ENCODE results near the gene HIRA.

Gene HIRA

DNA sequence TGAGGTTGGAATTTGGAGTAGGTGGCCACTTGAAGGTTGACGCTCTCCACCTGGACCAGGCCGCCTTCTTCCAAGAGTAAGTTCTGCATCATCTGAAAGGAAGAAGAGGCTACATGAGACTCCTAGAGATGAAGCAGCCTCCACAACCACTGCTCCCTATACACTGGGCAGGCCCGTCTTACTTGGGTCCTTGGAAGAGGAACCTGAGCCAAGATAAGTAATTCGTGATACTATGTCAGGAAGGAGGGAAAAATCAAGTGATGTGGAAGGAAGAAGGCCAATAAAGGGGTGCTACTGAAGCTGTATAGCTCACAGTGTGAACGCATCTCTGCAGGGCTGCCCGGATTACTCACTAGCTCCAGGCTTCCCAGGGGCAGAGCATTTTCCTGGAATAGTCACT, 36.4 kb upstream of the HIRA start:
- Histone ChIP-seq H3K36me3 (ENCODE audit: control insufficient read depth, low read length) (peaks cover 93% of the 10 kb centered on the region), H3K4me3 (ENCODE audit: low read length) (no peak overlapping the region), H3K27me3 (ENCODE audit: control insufficient read depth, low read length) (no peaks in the 10 kb centered on the region), H3K9me3 (ENCODE audit: control insufficient read depth, insufficient read depth, low read length) (no peaks in the 10 kb centered on the region), H3F3A (ENCODE audit: control insufficient read depth, insufficient read depth) (no peaks in the 10 kb centered on the region), H3K4me2 (ENCODE audit: low read length) (no peak overlapping the region), H3K27ac (ENCODE audit: low read depth, low read length) (no peak overlapping the region), H3K4me1 (ENCODE audit: control insufficient read depth, low read length) (no peaks in the 10 kb centered on the region), H3K9me2 (replicated peaks; ENCODE audit: control insufficient read depth, low read length) (no peaks in the 10 kb centered on the region), H3K79me2 (ENCODE audit: control insufficient read depth, low read length) (peaks cover 3% of the 10 kb centered on the region; the same call in 1 of the 2 replicates), H4K20me1 (ENCODE audit: control insufficient read depth, insufficient read depth, low read depth, low read length) (no peaks in the 10 kb centered on the region; the same call in 1 of the 2 replicates)
- TF ChIP-seq, protein P1, sequence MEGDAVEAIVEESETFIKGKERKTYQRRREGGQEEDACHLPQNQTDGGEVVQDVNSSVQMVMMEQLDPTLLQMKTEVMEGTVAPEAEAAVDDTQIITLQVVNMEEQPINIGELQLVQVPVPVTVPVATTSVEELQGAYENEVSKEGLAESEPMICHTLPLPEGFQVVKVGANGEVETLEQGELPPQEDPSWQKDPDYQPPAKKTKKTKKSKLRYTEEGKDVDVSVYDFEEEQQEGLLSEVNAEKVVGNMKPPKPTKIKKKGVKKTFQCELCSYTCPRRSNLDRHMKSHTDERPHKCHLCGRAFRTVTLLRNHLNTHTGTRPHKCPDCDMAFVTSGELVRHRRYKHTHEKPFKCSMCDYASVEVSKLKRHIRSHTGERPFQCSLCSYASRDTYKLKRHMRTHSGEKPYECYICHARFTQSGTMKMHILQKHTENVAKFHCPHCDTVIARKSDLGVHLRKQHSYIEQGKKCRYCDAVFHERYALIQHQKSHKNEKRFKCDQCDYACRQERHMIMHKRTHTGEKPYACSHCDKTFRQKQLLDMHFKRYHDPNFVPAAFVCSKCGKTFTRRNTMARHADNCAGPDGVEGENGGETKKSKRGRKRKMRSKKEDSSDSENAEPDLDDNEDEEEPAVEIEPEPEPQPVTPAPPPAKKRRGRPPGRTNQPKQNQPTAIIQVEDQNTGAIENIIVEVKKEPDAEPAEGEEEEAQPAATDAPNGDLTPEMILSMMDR (IDR thresholded peaks at IDR 0.05; ENCODE audit: low read depth, low read length, poor library complexity, severe bottlenecking) = no peak
- TF ChIP-seq EZH2phosphoT487 (IDR thresholded peaks at IDR 0.05; ENCODE audit: borderline replicate concordance, low read length) = no peak

DNA sequence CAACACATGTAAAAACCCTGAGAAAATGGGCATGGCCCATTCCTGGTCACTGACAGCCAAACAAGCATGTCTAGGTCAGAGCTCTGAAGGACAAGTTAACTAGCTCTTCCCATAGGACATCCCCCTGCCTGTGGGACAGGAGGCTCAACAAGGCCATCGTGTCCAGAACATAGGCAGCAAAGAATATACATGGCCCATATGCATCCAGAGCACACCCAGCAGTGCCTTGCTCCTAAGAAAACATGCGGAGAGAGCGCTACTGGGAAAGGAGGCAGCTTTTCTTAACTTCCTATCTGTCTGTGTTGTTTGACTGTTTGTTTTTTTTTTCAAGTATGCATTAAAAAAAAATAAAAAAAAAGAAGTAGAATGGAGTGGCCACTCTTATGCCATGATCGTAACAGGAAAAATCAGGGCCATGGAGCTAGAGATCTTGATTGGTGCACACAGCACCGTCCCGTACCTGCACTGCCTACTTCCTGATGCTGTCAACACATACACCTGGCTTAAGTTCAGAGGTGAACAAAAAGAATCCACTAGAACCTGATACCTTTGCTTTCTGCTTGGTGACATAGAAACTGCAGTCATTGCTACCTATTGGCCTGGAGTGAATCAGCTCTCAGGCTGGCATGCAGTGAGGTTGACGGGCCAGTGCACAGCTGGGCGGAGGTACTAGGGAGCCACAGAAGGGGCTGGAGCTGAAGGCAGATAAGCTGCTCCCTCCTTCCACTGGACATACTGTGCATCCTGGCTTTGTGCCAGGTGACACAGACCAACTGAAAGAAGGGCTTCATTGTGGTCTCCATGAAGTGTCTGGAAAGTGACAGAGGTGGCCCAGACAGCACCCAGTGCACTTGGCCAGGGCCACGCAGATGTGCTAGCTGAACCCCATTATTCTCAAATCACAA, 35.6 kb upstream of the HIRA start:
- Histone ChIP-seq H4K20me1 (ENCODE audit: control insufficient read depth, insufficient read depth, low read depth, low read length) (no peaks in the 10 kb centered on the region), H3K27ac (ENCODE audit: low read depth, low read length) (no peak overlapping the region), H3K27me3 (ENCODE audit: control insufficient read depth, low read length) (no peaks in the 10 kb centered on the region), H3K4me2 (ENCODE audit: low read length) (no peak overlapping the region), H3K4me1 (ENCODE audit: control insufficient read depth, low read length) (no peaks in the 10 kb centered on the region), H3F3A (ENCODE audit: control insufficient read depth, insufficient read depth) (no peaks in the 10 kb centered on the region), H3K79me2 (ENCODE audit: control insufficient read depth, low read length) (no peaks in the 10 kb centered on the region), H3K9me2 (replicated peaks; ENCODE audit: control insufficient read depth, low read length) (no peaks in the 10 kb centered on the region), H3K9me3 (ENCODE audit: control insufficient read depth, insufficient read depth, low read length) (no peaks in the 10 kb centered on the region), H3K36me3 (ENCODE audit: control insufficient read depth, low read length) (peaks cover 91% of the 10 kb centered on the region), H3K4me3 (ENCODE audit: low read length) (no peak overlapping the region)
- TF ChIP-seq, protein P1 (IDR thresholded peaks at IDR 0.05; ENCODE audit: low read depth, low read length, poor library complexity, severe bottlenecking) = no peak
- no peak for TF ChIP-seq EZH2phosphoT487 (IDR thresholded peaks at IDR 0.05; ENCODE audit: borderline replicate concordance, low read length)

DNA sequence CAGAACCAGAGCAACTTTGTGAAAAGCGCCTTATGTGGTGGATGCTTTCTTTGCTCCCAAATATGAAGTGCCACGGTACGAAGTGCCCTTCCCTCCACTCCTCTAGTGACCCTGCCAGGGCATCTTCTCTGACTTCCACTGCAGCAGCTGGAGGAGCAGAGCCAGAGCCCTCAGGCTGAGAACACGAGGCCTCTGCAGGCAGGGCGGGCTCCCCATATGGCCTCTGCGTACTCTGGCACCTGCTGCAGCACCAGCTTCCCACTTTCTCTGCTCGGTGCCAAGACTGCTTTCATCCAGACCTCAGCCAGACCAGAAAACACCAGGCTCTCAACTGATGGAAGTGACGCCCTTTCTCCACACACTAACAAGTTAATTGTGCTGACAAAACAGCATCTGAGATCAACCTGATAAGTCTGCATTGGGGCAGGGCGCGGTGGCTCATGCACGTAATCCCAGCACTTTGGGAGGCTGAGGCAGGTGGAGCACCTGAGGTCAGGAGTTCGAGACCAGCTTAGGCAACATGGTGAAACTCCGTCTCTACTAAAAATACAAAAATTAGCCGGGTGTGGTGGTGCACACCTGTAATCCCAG, 34.7 kb upstream of the HIRA start:
- Histone ChIP-seq H3K36me3 (ENCODE audit: control insufficient read depth, low read length) (peaks cover 86% of the 10 kb centered on the region), H3K9me3 (ENCODE audit: control insufficient read depth, insufficient read depth, low read length) (no peaks in the 10 kb centered on the region)

More for the DNA sequence above, 34.7 kb upstream of the HIRA start:
- no peaks in the 10 kb centered on the region for H4K20me1 ChIP-seq (ENCODE audit: control insufficient read depth, insufficient read depth, low read depth, low read length)
- H3K27me3 ChIP-seq (ENCODE audit: control insufficient read depth, low read length) = no peaks in the 10 kb centered on the region
- no peak overlapping the region for H3K4me2 ChIP-seq (ENCODE audit: low read length)
- no peaks in the 10 kb centered on the region for H3F3A ChIP-seq (ENCODE audit: control insufficient read depth, insufficient read depth)
- H3K4me3 ChIP-seq (ENCODE audit: low read length) = no peak overlapping the region
- no peaks in the 10 kb centered on the region for H3K9me2 ChIP-seq (replicated peaks; ENCODE audit: control insufficient read depth, low read length)
- TF ChIP-seq EZH2phosphoT487 (IDR thresholded peaks at IDR 0.05; ENCODE audit: borderline replicate concordance, low read length) = no peak
- TF ChIP-seq, protein P1 (IDR thresholded peaks at IDR 0.05; ENCODE audit: low read depth, low read length, poor library complexity, severe bottlenecking) = no peak
- no peaks in the 10 kb centered on the region for H3K4me1 ChIP-seq (ENCODE audit: control insufficient read depth, low read length)
- H3K79me2 ChIP-seq (ENCODE audit: control insufficient read depth, low read length) = no peaks in the 10 kb centered on the region
- H3K27ac ChIP-seq (ENCODE audit: low read depth, low read length) = no peak overlapping the region

All from DOHH2 (cell line).